ENCODE measurements around the gene XRCC2.
"Not testable (repeated sequence)": the region's sequence is repeated elsewhere in the genome, so short reads cannot be mapped to it uniquely, and the experiment has no call there.

The XRCC2 gene

DNA sequence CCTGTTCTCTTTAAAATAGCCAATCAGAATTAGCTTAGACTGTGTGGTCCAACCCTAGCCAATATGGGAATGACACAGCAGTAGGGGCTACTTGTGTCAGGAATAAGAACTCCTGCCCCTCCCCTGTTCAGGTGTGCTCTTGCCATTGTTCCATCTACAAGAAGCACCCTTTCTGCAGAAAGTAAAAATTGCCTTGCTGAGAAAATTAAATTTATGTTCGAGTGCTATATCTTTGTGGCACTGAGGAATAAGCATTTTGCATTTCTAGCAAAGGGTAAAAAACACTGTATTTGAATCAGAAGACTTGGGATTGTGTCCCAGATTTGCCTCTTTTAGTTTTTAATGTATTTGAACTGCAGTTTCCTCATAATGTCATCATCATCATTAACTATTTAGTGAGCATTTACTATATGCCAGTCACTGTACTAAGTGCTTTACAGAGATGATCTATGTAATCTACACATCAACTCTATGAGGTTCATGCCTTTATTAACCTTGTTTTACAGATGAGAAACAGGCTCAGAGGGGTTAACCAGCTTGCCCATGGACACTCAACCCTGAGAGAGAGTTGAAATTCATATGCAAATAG is 28.9 kb upstream of the XRCC2 start:
- no peak for DNase-seq (ENCODE audit: low read depth)
- H3K4me3 ChIP-seq (replicated peaks; ENCODE audit: low read depth, low read length): no peak overlapping the region
- TF ChIP-seq, protein P1, sequence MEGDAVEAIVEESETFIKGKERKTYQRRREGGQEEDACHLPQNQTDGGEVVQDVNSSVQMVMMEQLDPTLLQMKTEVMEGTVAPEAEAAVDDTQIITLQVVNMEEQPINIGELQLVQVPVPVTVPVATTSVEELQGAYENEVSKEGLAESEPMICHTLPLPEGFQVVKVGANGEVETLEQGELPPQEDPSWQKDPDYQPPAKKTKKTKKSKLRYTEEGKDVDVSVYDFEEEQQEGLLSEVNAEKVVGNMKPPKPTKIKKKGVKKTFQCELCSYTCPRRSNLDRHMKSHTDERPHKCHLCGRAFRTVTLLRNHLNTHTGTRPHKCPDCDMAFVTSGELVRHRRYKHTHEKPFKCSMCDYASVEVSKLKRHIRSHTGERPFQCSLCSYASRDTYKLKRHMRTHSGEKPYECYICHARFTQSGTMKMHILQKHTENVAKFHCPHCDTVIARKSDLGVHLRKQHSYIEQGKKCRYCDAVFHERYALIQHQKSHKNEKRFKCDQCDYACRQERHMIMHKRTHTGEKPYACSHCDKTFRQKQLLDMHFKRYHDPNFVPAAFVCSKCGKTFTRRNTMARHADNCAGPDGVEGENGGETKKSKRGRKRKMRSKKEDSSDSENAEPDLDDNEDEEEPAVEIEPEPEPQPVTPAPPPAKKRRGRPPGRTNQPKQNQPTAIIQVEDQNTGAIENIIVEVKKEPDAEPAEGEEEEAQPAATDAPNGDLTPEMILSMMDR (IDR thresholded peaks at IDR 0.05; ENCODE audit: low read length, missing control alignments): no peak

DNA sequence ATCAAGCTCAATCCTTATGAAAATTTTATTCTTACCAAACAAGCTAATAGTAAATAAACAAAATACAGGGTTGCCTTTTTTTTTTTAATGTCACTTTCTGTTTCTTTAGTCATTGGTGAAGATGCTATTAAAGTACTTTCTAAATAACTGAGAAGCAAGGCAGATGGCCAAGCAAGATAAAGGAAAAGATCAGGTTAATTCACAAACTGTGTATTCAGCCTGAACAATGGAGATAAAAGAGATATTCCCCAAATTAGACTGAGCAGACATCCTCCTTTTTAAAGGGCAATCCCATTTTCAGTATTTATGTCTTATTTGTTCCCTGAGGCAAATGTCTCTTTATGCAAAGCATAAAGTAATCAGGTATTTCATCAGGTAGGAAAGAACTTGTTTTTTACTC is 23.1 kb upstream of the XRCC2 start:
- TF ChIP-seq, protein P1 (IDR thresholded peaks at IDR 0.05; ENCODE audit: low read length, missing control alignments): no peak
- H3K4me3 ChIP-seq (replicated peaks; ENCODE audit: low read depth, low read length): no peak overlapping the region
- DNase-seq (ENCODE audit: low read depth): no peak

DNA sequence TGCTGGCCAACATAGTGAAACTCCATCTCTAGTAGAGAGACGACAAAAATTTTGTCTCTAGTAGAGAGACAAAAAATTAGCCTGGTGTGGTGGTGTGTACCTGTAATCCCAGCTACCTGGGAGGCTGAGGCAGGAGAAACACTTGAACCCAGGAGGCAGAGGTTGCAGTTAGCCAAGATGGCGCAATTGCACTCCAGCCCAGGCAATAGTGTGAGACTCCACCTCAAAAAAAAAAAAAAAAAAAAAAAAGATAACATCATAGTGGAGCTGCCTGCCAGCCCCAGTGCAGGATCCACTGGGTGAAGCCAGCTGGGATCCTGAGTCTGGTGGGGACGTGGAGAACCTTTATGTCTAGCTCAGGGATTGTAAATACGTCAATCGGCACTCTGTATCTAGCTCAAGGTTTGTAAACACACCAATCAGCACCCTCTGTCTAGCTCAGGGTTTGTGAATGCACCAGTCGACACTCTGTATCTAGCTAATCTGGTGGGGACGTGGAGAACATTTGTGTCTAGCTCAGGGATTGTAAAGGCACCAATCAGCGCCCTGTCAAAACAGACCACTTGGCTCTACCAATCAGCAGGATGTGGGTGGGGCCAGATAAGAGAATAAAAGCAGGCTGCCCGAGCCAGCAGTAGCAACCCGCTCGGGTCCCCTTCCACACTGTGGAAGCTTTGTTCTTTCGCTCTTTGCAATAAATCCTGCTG is 21.5 kb upstream of the XRCC2 start:
- not testable (repeated sequence) for DNase-seq (ENCODE audit: low read depth); H3K4me3 ChIP-seq (replicated peaks; ENCODE audit: low read depth, low read length)

DNA sequence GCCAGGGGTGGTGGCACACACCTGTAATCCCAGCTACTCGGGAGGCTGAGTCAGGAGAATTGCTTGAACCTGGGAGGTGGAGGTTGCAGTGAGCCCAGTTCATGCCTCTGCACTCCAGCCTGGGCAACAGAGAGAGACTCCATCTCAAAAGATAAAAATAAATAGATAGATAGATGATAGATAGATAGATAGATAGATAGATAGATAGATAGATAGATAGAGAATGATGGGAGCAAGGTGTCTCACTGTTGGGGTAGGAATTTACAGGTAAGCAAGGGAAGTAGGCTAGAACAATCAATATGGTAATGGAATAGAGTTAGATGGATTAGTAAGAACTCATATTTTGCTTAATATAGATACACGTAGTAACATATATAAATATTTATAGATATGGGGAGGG is 16.3 kb upstream of the XRCC2 start:
- not testable (repeated sequence) for H3K4me3 ChIP-seq (replicated peaks; ENCODE audit: low read depth, low read length); DNase-seq (ENCODE audit: low read depth)

DNA sequence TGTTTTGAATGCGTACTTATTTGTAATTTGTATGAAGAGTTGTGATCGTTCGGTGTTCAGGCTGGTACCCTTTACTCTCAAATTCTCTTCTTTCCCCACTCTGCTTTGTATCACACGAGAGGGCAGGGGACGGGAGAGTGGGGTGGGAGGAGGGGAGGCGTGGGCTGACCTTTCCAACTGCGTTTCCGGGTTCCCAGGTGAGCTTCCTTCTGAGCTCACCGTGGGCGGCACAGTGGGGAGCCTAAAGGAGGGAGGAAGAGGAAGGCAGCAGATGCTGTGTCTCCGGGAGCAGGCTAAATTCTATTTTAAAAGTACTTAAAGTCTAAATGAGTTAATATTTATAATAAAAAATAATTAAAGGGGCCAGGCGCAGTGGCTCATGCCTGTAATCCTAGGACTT is 7.4 kb upstream of the XRCC2 start:
- TF ChIP-seq, protein P1 (IDR thresholded peaks at IDR 0.05; ENCODE audit: low read length, missing control alignments): no peak
- DNase-seq (ENCODE audit: low read depth): no peak
- no peak overlapping the region for H3K4me3 ChIP-seq (replicated peaks; ENCODE audit: low read depth, low read length)

DNA sequence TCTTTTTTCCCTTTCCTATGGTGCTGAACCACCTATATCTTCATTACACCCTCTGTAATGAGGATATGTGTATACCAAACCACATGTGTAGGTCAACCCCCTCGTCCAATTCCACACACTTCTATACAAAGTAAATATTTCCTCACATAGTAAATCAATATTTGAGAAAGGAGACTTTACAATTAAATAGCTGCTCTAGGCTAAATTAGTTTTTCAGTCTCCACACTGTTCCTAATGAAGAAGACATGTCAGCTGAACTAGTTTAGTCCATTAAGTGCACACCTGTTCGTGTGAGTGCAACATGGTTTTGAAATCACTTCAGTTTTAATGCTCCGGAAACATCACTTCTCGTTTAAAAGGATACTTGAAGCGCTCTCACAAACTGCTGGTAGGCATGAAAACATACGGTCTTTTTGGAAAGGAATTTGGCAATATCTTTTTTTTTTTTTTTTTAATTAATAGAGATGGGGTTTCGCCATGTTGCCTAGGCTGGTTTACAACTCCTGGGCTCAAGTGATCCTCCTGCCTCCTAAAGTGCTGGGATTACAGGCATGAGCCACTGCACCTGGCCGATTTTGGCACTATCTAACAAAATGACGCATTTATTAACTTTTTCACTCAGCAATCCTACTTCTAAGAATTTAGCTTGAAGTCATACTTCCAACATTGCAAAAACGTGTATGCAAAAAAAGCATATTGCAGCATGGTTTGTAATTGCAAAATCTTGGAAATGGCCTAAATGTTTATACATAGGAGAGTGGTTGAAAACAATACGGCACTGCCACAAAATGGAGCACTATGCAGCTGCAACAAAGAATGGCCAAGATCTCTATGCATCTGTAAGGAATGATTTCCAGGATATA is 2.1 kb upstream of the XRCC2 start:
- H3K4me3 ChIP-seq (replicated peaks; ENCODE audit: low read depth, low read length): no peak overlapping the region
- no peak for DNase-seq (ENCODE audit: low read depth)
- TF ChIP-seq, protein P1 (IDR thresholded peaks at IDR 0.05; ENCODE audit: low read length, missing control alignments): no peak

DNA sequence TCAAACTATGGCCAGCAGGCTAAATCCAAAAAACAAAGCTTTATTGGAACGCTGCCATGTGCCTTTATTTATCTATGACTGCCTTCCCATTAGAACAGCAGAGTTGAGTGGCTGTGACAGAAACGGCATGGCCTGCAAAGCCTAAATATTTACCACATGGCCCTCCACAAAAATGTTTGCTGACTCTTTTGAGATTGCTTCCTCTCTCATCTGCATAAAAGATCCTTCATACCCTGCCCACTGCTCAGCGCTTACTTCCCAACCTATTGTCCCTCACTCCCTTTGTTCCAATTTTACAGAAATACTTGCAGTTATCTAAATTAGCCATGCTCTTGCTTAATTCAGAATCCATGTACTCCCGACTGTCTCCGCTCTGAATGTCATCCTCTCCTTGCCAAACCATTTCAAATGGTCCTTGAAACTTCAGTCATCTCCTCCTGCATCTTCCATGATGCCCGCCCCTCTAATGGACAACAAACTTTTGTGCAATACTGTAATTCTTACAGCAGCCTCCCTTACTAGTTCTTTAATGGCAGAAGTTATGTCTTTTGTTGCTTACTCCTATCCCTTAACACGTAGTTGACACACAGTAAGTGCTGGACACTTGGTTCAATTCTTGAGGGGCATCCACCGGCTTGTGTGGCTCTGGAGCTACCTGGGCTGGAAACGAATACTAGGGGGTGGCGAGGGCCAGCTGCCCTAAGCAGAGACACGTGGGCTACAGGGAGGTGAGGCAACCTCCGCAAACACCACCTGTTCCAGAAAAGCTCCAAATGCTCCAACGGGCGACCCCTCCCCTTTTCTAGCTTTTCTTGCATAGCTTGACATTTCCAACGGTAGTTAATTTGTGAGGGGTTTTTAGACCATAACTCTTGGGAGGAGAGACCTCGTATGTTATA is 832 bp downstream of the XRCC2 start:
- DNase-seq (ENCODE audit: low read depth): peak; percentile 40
- peak overlapping the region; percentile 80 for H3K4me3 ChIP-seq (replicated peaks; ENCODE audit: low read depth, low read length)
- TF ChIP-seq, protein P1 (IDR thresholded peaks at IDR 0.05; ENCODE audit: low read length, missing control alignments): no peak
